Measurements from ENCODE around the gene ZNF597. TPM values are rescaled to one million over a fixed set of nuclear protein-coding genes. Genes with fewer than 3 reads are reported as not detected.

The ZNF597 gene
- total RNA-seq, 1 experiment from 2014 or later, result 2.2 TPM

GRCh38 chr16:3400779-3401688, 42.3 kb downstream of the ZNF597 start, which contains the start of the genes ZNF174 and ZSCAN32 (continued):
- no peak for TF ChIP-seq ZNF532 (CRISPR knock-in tag; IDR thresholded peaks at IDR 0.05; ENCODE audit: borderline replicate concordance)
- no peak for TF ChIP-seq ZMAT4 (CRISPR knock-in tag; IDR thresholded peaks at IDR 0.05)
- TF ChIP-seq TCF7 (CRISPR knock-in tag; IDR thresholded peaks at IDR 0.05; ENCODE audit: low read depth), result 0 out of 2 replicates have a peak, but pooled peaks have one; percentile 23
- no peak for TF ChIP-seq ZNF423 (CRISPR knock-in tag; IDR thresholded peaks at IDR 0.05)
- TF ChIP-seq ZNF281 (CRISPR knock-in tag; IDR thresholded peaks at IDR 0.05), result peak; percentile 49; the same call in 1 of the 2 replicates
- TF ChIP-seq CREB1 (CRISPR knock-in tag; IDR thresholded peaks at IDR 0.05), result no peak
- TF ChIP-seq KAT7 (CRISPR knock-in tag; IDR thresholded peaks at IDR 0.05; ENCODE audit: borderline replicate concordance), result peak; percentile 81; the same call in 1 of the 2 replicates
- no peak for TF ChIP-seq ZNF263 (CRISPR knock-in tag; IDR thresholded peaks at IDR 0.05; ENCODE audit: low read depth)
- no peak for TF ChIP-seq MXD4 (CRISPR knock-in tag; IDR thresholded peaks at IDR 0.05; ENCODE audit: borderline replicate concordance)
- peak; percentile 89; the same call in 1 of the 2 replicates for TF ChIP-seq RELA (CRISPR knock-in tag; IDR thresholded peaks at IDR 0.05; ENCODE audit: borderline replicate concordance)
- peak; percentile 68; the same call in 1 of the 2 replicates for TF ChIP-seq JUN (CRISPR knock-in tag; IDR thresholded peaks at IDR 0.05)
- no peak for TF ChIP-seq IRF2 (CRISPR knock-in tag; IDR thresholded peaks at IDR 0.05; ENCODE audit: borderline replicate concordance, low read depth)
- TF ChIP-seq CDX4 (CRISPR knock-in tag; IDR thresholded peaks at IDR 0.05; ENCODE audit: borderline replicate concordance), result no peak
- no peak for TF ChIP-seq ATF6 (CRISPR knock-in tag; IDR thresholded peaks at IDR 0.05)
- no peak for TF ChIP-seq ZNF425 (CRISPR knock-in tag; conservative IDR thresholded peaks at IDR 0.05)

Measured in WTC11 (cell line).